ENCODE measurements around the gene KLHL22.

KLHL22 gene

DNA sequence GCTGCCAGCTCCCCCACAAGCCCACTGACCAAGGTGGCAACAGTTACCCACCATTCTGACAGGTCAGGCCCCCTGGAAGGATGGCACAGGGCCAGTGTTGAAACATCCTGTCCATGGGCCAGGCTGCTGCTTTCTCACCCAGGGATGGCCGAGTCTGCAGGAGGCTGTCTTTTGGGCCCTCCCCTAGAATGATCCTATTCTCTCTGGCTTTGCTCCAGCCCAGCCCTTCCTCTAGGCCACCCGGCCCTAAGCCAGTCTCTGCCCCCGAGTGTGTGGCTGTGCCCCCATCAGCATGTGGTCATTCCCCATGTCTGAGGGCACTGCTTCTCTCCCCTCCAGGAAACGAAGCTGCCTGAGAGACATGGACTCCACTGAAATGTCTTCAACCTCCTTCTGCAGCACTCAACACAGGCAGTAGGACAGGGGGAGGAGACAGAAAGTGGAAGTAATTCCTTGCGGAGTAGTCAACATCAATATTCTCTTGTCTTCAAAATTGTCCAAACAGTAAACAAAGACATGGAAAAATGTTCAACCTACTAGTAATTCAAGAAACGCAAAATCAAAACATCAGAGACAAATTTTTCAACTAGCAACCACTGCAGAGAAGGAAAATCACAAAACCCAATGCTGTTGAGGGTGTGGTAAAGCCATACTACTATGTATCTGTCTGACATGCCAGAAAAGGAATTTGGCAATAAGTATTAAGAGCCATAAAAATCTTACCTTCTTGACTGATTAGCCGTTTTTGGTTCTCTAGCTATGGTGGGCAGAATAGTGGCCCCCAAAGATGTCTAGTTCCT, 52.9 kb downstream of the KLHL22 start:
- DNase-seq: no peak

DNA sequence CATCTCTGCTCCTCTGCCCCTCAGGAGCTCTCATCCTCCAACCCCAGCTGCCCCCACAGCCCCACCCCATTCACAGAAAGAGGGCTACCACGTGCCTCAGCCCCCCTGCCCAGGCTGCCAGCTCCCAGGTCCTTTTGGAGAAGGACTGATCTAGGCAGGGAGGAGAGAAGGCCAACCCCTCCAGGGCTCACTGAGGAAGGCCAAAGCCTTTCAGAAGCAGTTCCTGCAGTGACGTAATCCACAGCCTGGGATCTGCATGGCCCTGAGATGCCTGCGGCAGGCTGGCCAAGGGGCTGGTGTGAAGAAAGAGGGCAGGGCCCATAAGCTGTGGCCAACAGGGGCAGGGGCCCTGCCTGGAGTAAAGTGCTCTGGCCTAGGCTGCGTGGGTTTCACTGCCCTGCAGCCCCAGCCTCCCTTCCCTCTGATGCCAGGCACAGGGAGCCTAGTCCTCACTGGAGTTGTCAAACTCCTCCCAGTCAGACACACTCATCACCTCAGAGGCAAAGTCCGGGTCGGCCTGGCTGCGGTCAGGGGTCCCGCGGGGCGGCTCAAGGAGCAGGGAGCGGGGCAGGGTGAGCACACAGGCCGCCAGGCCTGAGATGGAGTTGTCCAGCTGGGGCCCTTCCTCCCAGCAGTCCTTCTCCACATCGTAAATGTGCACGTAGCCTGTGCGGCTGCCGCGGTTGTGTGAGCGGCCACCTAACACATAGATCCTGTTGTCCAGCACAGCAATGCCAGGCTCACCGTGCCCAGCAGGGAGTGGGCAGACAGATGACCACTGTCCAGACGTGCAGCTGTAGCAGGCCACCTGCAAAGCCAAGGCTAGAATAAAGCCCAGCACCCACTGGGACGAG, 53.7 kb downstream of the KLHL22 start:
- DNase-seq: no peak

DNA sequence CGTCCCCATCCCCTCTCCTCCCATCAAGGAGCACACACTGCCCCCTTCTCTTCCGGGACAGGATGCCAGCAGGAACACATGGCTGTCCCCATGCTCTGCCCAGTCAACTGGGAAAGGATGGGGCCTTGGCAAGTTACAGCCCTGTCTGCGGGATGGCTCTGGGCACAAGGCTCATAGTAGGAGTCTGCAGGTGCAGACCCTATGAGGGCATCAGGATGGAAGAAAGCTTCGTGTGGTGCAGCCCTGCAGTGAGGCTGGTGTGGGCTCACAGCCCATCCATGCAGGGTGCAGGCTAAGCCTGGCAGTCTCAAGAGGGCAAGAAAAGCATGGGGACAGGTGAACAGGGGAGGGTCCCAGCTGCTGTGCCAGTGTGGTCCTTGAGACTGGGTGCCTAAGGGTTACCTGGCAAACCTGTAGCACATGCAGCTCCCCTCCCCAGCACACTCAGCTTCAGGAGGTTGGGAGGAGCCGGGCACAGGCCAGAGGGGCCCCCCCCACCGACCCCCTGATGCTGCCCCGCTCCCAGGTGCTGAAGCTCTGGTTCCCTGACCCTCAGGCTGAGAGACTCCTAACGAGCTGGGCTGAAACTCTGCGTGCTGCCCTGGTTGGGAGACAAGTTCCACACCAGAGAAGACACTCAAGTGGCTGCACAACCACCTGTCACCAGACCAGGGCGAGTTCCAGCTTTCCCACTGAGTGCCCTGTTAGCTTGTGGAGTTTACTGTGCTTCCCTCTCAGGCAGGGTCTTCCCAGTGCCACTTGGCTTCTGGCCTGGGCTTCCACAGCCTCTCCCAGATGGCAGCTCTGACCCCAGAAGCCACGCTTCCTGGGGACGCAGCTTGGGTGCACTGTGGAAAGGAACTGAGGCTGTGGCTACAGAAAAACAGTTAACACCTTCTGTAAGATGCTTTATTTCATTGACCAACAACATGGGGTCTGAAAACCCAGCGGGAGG, 54.7 kb downstream of the KLHL22 start:
- DNase-seq: no peak

DNA sequence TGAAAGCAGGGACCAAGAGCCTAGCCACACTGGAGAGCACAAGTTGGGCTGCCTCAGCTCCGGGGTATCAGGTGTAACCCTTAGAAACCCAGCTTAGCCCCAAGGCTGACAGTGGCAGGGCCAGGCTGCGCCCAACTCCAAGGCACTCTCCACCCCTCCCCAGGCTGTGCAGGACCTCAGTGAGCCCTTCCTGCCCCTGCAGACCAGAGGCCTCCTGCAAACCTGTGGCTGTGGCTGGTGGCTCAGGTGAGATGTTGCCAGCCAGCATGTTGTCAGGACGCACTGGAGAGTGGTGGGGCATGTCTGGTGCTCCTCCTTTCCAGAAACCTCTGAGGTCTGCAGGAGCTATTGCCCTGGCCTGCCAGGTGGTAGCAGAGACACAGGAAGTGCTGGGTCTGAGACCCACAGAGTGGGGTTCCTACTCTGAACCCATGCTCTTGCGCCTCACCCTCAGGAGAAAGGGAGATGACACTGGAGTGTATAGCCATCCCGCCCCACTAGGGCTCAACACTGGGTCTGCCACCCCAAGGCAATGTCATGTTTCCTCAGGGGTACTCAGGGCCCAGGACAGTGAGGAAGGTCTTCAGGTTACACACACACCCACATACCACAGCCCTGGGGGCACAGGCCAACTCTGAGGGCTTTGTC, 55.5 kb downstream of the KLHL22 start:
- no peak for DNase-seq

DNA sequence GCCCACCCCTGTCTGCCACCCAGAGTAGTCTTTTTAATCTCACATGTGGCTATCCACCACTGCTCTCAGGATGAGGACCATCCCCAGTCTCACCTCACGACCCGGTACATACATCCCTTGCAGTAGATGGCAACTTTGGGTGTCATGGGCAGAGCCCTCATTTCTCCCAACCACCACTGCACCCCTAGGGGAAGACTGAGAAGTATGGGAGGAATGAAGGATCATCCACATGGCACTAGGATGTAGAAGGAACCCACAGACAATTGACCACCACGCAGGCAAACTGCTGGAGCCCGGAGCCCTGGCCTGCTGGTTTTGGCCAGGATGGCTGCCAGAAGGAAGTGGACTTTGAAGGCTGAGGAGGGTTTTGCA, 56.1 kb downstream of the KLHL22 start:
- DNase-seq: no peak

DNA sequence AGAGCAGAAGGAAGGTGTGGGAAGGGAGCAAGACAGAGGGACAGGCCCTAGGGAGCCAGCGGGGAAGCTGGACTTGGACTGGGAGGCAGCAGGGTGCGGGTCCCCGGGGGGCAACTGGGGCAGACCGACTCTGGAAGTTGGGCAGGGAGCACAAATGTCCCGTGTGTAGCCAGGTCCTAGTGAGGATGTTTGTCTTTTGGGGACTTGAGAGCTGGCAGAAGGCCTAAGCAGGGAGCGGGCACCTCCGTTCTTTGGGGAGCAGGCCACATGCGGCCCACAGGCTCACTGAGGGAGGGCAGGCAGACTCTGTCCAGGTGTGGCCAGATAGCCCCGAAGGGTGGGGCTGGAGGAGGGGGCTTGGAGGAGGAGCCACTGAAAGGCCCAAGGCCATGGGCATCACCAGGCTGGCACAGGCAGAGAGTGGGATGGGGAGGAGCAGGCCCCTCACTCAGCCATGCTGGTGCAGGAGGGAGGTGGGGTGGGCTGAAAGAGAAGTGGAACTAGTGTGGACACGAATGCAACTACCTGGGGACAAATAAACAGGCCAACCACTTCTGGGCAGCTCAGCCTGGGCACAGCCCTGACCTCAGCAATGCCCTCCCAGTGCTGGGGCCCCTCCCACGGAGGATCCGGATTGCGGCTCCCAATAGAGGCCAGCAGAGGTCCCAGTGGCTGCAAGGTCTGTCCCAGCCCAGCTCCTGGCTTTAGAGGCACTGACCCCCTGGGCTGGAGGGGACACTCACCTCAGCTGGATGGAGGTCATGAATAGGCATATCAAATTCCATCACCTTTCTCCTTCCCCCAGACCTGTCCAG, 56.7 kb downstream of the KLHL22 start:
- no peak for DNase-seq

DNA sequence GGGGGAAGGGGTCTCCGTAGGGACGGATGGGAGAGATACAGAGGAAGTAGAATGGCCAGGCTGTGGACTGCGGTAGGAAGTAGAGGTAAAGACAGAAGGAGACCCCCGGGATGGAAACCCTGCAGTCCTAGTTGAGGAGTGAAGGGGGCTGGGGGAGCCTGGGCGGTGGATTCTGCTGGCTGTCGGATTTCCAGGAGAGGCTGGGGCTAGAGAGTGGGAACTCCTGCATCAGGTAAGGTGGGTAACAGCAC, 57.2 kb downstream of the KLHL22 start:
- no peak for DNase-seq

DNA sequence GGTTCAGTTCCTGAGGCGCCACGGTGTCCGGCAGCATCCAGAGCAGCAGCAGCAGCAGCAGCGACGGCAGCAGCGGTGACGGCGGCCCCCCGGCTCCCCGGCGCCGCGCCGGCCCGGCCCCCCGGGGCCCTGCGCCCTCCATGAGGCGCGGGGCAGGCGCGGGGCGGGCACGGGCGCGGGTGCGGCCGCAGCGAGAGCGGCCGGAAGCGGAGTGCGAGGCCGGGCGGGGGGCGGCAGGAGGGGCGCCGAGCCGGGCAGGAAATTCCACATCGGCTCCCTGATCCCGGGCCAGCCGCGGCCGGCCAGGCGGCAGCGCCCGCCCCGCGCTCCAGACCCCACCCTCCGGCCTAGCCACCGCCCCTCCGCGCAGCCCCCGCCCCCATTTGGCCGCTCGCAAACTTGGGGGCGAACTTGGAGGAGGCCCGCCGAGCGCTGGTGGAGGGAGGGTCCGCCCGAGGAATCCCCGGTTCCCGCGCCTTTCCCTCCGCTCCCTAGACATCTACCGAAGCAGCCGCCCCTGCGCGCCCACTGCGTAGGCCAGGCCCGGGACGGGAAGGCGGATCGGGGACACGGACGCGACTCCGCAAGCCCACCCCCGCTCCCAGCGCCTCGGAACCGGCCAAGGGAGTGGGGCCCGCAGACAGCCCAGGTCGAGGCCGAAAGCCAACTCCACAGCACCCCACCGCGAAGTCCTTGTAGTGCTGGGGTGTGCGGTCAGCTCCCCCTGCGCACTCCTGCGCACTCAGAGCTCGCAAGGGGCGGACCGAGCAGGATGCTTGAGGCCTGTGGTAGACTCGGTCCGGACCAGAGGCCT, 57.8 kb downstream of the KLHL22 start, which contains the start of gene SCARF2:
Gene SCARF2 (minus strand): TSS at position 213 of the 814 bp plus-strand sequence. CDS start 71 bp downstream, at position 142.
- DNase-seq: no peak

DNA sequence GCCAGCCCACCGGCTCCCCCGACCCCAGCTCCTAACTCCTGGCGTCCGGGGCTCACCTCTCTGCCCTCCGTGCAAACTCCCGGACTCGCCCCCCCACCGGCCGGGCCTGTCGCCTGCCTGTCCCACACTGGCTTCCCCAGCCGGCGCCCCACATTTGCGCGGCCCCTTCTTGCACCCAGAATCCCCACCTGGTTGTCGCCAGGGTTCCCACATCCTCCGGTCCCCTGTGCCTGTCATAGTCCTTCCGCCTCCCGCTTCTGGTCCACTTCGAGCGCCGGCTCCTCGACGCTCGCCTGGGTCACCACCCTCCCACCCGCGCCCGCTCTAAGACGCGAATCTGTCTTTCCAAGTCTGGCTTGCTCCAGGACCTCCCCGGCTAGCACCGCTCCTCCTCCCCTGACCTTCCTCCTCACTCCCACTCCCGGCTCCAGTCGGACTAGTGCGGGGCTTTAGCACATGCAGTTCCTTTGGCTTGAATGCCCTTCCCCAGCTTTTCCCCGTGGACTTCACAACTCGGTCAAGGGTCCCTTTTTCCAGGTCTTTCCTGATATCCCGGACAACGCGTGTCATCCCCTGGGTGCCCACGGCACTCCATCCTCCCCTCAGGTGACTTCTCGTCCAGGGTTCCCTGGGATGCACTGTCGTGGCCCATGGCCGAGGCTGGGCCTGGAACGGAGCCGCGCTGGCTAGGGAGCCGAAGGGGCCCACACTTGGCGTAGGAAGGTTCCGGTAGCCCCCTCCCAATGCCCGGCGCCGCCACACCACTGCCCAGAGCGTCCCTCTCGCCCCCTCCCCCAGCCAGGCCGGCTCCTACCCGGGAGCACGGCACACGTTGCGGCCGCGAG, 58.6 kb downstream of the KLHL22 start:
- DNase-seq: no peak

DNA sequence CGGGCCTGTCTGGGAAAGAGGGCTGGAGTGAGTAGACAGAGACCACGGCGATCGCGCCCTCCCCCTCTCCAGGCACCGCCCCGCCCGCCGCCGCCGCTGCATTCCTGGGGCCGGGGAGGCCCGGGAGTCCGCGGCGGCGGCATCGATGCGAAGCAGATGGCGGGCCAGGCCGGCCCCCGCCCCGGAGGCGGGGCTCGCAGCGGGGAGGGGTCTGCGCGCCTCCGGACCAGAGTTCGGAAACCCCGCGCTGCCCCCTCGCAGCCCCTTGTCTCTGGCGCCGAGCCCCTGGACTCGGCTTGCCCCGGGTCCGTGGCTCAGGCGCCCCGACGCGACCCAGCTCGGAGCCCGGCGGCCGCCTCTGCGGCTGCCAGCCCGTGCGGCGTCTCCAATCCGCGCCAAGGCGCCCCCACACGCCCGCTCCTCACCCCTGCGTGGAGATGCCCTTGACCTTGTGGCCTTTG, 59.3 kb downstream of the KLHL22 start:
- DNase-seq: no peak

DNA sequence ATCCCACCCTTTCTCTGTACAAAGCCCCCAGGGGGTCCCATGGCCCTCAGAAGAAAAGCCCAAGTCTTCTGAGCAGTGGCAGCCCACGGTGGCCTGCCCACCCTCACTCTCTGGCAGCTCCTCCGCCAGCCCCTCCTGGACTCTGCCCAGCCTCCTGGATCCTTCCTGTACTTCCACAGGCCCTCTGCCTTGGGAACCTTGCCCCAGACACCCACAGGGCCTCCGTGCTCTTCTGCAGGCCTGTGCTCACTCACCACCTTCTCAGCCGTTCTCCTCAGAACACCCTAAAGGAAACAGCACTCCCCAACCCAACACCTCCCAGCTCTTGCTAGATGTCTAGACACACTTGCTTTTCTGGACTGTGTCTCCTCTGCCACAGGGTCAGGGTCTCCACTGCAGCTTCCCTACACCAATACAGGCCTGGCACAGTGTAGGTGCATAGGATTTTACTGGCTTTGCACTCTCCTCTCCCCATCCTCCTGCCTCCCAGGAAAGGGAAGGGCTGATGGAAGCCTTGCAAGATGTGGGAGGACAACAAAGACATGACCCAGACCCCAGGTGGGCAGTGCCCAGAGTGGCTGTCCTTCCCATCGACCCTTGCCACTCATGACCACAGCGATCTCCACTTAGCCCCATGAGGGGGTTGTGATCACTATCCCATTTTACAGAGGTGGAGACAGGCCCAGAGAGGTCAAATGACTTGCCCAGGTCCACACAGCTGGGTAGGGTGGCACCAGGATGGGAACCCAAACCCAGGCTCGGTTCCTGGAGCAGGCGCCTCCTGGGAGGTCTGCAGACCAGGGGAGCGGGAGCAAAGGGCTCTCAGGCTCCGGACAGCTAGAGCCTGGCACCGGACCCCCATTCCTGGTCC, 59.9 kb downstream of the KLHL22 start:
- no peak for DNase-seq

DNA sequence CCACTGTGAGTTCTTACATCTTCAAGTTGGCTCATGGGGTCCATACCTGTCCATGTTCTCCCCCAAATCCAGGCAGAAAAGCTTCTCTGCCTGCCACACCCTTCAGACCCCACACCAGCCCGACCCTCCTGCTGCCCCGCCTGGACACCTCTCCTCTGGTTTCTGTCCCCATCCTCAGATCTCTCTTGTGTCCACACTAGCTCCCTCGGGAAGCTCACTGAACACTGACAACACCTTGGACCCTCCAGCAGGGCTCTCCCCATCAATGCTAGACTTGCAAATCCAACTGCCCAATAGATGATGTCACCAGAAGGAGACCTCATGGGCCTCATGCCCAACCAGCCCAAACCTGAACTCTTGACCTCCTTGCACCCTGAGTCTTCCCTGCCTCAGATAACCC, 60.8 kb downstream of the KLHL22 start:
- no peak for DNase-seq

DNA sequence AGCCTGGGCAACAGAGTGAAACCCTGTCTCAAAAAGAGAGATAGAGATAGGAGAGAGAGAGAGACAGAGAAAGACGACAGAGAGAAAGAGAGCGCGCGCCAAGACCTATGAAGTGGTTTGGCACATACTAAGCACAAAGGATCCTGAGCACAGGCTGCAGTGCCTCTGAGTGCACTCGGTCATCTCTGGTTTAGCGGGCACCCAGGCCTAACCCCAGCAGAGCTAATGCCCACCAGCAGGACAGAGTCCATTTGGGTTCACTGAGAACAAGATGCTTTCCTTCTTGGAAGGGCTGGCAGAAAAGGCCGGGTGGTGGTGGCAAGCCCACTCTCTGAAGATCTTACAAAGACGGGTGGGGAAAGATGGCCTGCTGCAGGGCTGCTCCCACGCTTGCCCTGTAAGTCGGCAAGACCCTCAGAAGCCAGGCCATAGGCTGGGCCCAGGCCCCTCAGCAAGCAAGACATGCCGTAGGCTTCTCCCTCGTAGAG, 61.3 kb downstream of the KLHL22 start:
- no peak for DNase-seq

DNA sequence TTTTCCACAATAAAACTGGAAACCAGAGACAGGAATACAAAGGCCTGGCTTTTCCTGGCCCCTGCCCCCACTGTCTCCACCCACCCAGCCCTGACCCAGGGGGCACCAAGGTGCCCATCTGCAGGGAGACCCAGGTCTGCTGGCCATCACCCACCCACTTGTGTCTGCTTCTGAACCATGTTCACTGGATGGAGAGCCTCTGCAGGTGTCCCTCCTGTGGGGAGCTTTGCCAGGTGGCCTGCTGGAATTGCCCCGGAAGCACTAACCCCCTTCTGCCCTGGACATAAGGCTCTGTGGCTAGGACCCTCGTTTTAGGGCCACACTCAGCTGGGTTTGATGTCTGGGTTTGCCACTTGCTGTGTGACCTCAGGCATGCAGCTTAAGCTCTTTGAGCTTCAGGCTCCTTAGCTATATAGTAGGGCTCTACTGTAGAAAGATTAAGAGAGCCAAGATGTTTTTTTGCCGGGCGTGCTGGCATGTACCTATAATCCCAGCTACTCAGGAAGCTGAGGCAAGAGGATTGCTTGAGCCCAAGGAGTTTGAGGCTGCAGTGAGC, 61.8 kb downstream of the KLHL22 start:
- no peak for DNase-seq

DNA sequence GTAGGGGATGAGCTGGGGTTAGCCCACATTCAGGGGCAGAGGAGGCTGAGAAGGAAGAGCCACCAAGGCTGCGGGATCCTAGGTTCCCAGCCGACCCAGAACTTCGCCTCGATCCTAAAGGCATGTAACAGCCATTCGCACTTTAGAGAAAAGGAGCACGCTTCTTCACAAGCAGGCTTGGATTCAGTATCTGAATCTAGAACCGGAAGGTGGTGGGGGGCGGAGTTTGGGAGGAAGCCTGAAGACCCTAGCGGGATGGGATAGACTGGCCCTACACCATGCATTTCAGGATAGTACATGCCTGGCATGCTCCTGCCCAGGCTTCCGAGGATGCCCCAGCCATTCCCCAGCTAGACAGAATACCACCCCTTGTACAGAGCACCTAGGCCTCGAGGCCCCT, 62.4 kb downstream of the KLHL22 start:
- DNase-seq: no peak

DNA sequence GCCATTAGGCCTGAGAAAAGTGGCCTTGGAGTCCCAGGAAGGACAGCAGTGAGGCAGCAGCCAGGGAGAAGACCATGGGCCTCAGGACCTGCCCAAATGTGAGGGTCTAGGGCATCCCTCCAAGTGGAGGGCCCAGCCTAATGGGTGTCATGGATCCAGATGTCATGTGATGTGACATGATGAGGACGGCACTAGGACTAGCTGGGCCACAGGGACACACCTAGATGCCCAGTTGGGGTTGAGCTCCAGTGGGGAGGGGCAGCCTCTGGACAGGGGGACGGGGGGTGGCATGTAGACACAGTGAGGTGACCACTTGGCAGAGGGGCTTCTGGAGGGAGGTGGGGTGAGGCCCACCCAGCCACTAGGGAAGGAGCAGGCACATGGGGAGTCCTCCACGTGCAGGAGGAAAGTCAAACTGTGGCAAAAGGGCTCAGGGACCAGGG, 63.3 kb downstream of the KLHL22 start:
- DNase-seq: no peak

DNA sequence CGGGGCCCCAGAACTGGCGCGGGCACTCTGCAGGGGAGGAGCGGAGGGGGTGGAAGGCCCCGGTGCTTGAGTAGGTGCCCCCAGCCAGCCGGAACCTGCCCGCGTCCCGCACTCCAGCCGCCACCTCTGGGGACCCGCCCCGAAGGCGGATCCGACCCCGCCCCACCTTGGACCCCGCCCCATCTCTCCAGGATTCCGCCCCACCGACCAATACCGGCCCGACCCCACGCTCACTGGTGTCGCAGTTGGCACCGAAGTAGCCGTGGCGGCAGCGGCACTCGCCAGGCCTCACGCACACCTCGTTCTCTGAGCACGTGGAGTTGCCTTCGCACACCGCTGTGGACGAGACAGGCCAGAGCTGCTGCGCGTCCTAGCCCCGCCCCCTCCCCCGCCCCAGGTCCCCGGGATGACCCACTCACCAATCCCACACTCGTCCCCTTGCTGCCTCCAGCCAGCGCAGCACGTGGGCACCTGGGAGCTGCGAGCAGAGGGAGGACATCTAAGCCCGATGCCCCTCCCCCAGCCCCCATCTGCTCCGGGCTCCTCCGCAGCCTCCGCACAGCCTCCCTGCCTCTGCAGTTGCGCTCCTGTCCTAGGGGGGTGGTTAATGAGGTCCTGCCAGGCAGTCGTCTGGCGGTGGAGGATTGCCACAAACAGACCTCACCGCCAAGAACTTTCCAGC, 63.9 kb downstream of the KLHL22 start:
- DNase-seq: no peak

All from stimulated activated CD4-positive, alpha-beta T cell treated with anti-CD3 and anti-CD28 coated beads, Interleukin-1b, Interleukin-23, amount 100 ng/mL, for 48 hours (primary cell).